Stomach (tissue), 9 donors: ENCODE results near the gene KIAA0232. TPM values are rescaled to one million over a fixed set of nuclear protein-coding genes. Genes with fewer than 3 reads are reported as not detected.

Experiments used
- DNase-seq, 2 donors: peaks; one replicate each; pipeline versions ENCODE4 v3.0.0 to v3.0.0-alpha.2; 2013 to 2019
- H3K27ac ChIP-seq, 5 donors: fragments of 200-600 bp in 4 of 5; sonication (generic) in 4 of 5; one replicate each; pipeline ENCODE4 v1.5.1; 2013 to 2019; ENCODE audit warnings: mild to moderate bottlenecking in 1 of 5, moderate library complexity in 1 of 5
- H3K27me3 ChIP-seq, 3 donors: fragments of 200-600 bp; sonication (generic); one replicate each; pipeline ENCODE4 v1.5.1; 2017 to 2019; ENCODE audit warnings: mixed run types in 1 of 3
- H3K36me3 ChIP-seq, 4 donors: fragments of 200-600 bp; sonication (generic); 1 replicate in 3 of 4; 2 replicates in 1 of 4; pipeline ENCODE4 v1.5.1; 2016 to 2019
- H3K4me1 ChIP-seq, 4 donors: fragments of 200-600 bp; sonication (generic); one replicate each; pipeline ENCODE4 v1.5.1; 2016 to 2019
- H3K4me3 ChIP-seq, 4 donors: fragments of 200-600 bp; sonication (generic) in 3 of 4; one replicate each; pipeline ENCODE4 v1.5.1; 2016 to 2019; ENCODE audit warnings: mild to moderate bottlenecking in 1 of 4
- H3K9me3 ChIP-seq, 4 donors: fragments of 200-600 bp; sonication (generic); one replicate each; pipeline ENCODE4 v1.5.1; 2016 to 2019
- CTCF ChIP-seq, 7 experiments: fragments of 450-650 bp in 4 of 7; fragments of 200-600 bp in 3 of 7; sonication (generic) in 3 of 7; IDR thresholded peaks; one replicate each; pipeline ENCODE4 v1.5.1; 2016 to 2019; ENCODE audit warnings: antibody characterized with exemption in 7 of 7, control low read depth in 2 of 7, mild to moderate bottlenecking in 1 of 7
- EP300 ChIP-seq: sonication (generic); formaldehyde crosslinking; IDR thresholded peaks from one replicate; pipeline ENCODE4 v1.6.1; 2017; ENCODE audit warnings: antibody characterized with exemption
- POLR2A ChIP-seq, 4 donors: fragments of 450-650 bp; IDR thresholded peaks; one replicate each; pipeline ENCODE4 v1.6.1; 2016; ENCODE audit warnings: antibody characterized with exemption in 4 of 4, control low read depth in 2 of 4, mild to moderate bottlenecking in 1 of 4, moderate library complexity in 1 of 4
- POLR2AphosphoS5 ChIP-seq, 3 donors: sonication (generic); formaldehyde crosslinking; IDR thresholded peaks; one replicate each; pipeline ENCODE4 v1.6.1; 2016; ENCODE audit warnings: antibody characterized with exemption in 3 of 3
- WGBS, 5 donors: extraction: QIAGEN DNeasy Blood & Tissue Kit in 3 of 5; methylation state at CpG; one replicate each; pipeline versions ENCODE4 v1.1.5 to v1.1.7; 2013 to 2018; 5-methylcytosine and 5-hydroxymethylcytosine counted together
- intact Hi-C: fragments of 100-400 bp; cut with DNase I; formaldehyde crosslinking; loops from one replicate; pipeline ENCODE4 v1.15.1; 2023; ENCODE audit warnings: low total_unique reads
- polyA plus RNA-seq, 3 donors: library from polyadenylated mRNA; stranded (reverse); fragments of 200-250 nt; gene quantifications; one replicate each; pipeline ENCODE4 v1.2.3, GENCODE V29; 2013
- total RNA-seq, 5 donors: library from RNA; depleted of rRNA; stranded (reverse); fragments of >200 nt; gene quantifications; one replicate each; pipeline versions ENCODE4 v1.1.0 to v1.2.3, GENCODE V29; 2014 to 2016
- donor health status: healthy with polysubstance abuse.
- donor health status: Bipolar disorder and iron deficiency.
- donor health status: healthy.

KIAA0232 gene
- total and polyA plus RNA-seq, 8 donors = 5.1 to 48.1 (median 9.9) TPM

DNA sequence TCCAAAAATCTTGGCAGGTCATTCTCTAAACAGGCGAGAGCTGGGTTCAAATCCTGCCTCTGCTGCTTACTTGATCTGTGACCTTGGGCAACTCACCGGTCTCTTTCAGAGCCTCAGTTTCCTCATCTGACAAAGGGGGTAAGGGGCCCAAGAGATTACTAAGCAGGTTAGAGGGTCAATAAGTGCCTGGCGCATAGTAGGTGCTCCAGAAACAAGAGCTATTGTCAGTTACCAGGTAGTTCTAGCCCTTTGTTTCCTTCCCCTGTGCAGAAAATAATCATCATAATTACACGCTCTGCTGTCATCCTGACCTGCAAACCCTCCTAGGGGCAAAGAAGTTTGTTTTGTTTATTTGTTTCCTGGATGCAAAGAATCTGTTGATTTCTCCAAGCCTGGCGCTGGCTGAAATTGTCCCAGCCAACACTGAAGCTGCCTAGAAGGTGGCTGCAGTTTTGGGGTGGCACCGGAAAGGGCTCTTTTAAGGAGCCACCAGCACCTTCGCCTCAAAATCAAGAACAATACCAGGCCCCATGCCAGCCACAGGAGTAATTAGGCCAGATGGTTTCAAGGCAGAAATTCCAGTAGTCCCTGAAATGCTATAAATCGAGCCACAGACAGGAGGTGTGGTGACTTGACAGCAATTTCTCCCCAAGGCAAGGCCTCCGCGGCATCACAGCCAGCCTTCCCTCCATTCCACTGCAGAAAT, 10.2 kb upstream of the KIAA0232 start:
- WGBS, 5 donors = 62 to 78% (median 77%) methylated on average over 10 of the region's 10 CpGs

DNA sequence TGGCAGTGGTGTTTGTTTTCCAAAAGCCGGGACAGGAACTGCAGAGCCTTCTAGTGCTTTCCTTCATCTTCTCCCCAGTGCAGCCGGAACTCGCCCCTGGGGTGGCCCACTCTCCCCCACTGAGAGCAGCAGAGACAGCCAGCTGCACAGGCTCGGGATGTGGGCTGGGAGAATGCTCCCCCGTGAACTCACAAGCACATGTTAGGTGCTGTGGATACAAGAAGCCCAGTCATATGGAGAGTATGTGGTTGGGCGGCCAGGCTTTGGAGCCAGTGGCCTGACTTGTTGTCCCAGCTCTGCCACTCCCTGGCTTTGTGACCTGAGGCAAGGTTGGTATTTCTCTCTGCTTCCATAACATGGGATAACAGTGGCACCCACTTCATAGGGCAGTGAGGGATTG, 9.4 kb upstream of the KIAA0232 start:
- Histone ChIP-seq H3K27me3 (peaks cover 0 to 11% (median 0%) of the 10 kb centered on the region in 3 donors), H3K4me3 (no peak overlapping the region), H3K4me1 (peaks cover 1 to 20% (median 4%) of the 10 kb centered on the region in 4 donors), H3K9me3 (no peaks in the 10 kb centered on the region), H3K36me3 (no peaks in the 10 kb centered on the region), H3K27ac (no peak overlapping the region)
- no peak for DNase-seq
- intact Hi-C loops = no loop called here
- no peak for TF ChIP-seq EP300
- TF ChIP-seq POLR2AphosphoS5 (IDR thresholded peaks at IDR 0.05) = no peak
- TF ChIP-seq POLR2A (IDR thresholded peaks at IDR 0.05) = no peak
- WGBS, 5 donors = 65 to 85% (median 79%) methylated on average over 6 of the region's 6 CpGs

More for the DNA sequence above, 10.2 kb upstream of the KIAA0232 start:
- H3K4me1 ChIP-seq = peaks cover 8 to 20% (median 11%) of the 10 kb centered on the region in 4 donors
- peaks cover 0 to 11% (median 0%) of the 10 kb centered on the region in 3 donors for H3K27me3 ChIP-seq
- no peaks in the 10 kb centered on the region for H3K36me3 ChIP-seq
- TF ChIP-seq POLR2A (IDR thresholded peaks at IDR 0.05) (no peak), POLR2AphosphoS5 (IDR thresholded peaks at IDR 0.05) (no peak), EP300 (no peak)
- intact Hi-C loops = no loop called here
- no peak overlapping the region for H3K4me3 ChIP-seq
- no peak overlapping the region for H3K27ac ChIP-seq
- H3K9me3 ChIP-seq = no peaks in the 10 kb centered on the region
- DNase-seq = no peak

GRCh38 chr4:6773616-6774540, 8.6 kb upstream of the KIAA0232 start:
- no peak for DNase-seq
- H3K9me3 ChIP-seq = no peaks in the 10 kb centered on the region

GRCh38 chr4:6775746-6776145, 6.8 kb upstream of the KIAA0232 start:
- no peak for DNase-seq
- Histone ChIP-seq H3K27ac (no peak overlapping the region), H3K4me1 (peaks cover 0 to 15% (median 1%) of the 10 kb centered on the region in 4 donors), H3K4me3 (no peak overlapping the region), H3K9me3 (no peaks in the 10 kb centered on the region), H3K27me3 (peaks cover 0 to 11% (median 0%) of the 10 kb centered on the region in 3 donors), H3K36me3 (no peaks in the 10 kb centered on the region)
- 67 to 79% (median 73%) methylated on average over 7 of the region's 7 CpGs for WGBS, 5 donors
- TF ChIP-seq POLR2AphosphoS5 (IDR thresholded peaks at IDR 0.05) (no peak), CTCF (IDR thresholded peaks at IDR 0.05) (no peak), POLR2A (IDR thresholded peaks at IDR 0.05) (no peak), EP300 (no peak)
- intact Hi-C loops = no loop called here

More at GRCh38 chr4:6773616-6774540, 8.6 kb upstream of the KIAA0232 start:
- Histone ChIP-seq H3K36me3 (no peaks in the 10 kb centered on the region), H3K27ac (no peak overlapping the region), H3K4me3 (no peak overlapping the region), H3K4me1 (peaks cover 0 to 15% (median 1%) of the 10 kb centered on the region in 4 donors), H3K27me3 (peaks cover 0 to 11% (median 0%) of the 10 kb centered on the region in 3 donors)
- TF ChIP-seq POLR2A (IDR thresholded peaks at IDR 0.05) (no peak), POLR2AphosphoS5 (IDR thresholded peaks at IDR 0.05) (no peak), CTCF (IDR thresholded peaks at IDR 0.05) (no peak), EP300 (no peak)
- intact Hi-C loops = no loop called here
- WGBS, 5 donors = 84 to 92% (median 91%) methylated on average over 16 of the region's 16 CpGs
